ENCODE measurements around the gene PDE8B.

GRCh38 chr5:77354454-77354853 lies 144.0 kb downstream of the PDE8B start:
- TF ChIP-seq CTCF (conservative IDR thresholded peaks at IDR 0.05; ENCODE audit: low read depth, low read length) = no peak
- TF ChIP-seq EZH2phosphoT487 (IDR thresholded peaks at IDR 0.05; ENCODE audit: borderline replicate concordance, low read length) = no peak
